ENCODE measurements around the gene RNF26. TPM values are rescaled to one million over a fixed set of nuclear protein-coding genes. Genes with fewer than 3 reads are reported as not detected.

Gene RNF26
- total RNA-seq, 4 donors from 2014 or later = 10.2 to 15.1 (median 11.7) TPM

- TF ChIP-seq, protein P1, sequence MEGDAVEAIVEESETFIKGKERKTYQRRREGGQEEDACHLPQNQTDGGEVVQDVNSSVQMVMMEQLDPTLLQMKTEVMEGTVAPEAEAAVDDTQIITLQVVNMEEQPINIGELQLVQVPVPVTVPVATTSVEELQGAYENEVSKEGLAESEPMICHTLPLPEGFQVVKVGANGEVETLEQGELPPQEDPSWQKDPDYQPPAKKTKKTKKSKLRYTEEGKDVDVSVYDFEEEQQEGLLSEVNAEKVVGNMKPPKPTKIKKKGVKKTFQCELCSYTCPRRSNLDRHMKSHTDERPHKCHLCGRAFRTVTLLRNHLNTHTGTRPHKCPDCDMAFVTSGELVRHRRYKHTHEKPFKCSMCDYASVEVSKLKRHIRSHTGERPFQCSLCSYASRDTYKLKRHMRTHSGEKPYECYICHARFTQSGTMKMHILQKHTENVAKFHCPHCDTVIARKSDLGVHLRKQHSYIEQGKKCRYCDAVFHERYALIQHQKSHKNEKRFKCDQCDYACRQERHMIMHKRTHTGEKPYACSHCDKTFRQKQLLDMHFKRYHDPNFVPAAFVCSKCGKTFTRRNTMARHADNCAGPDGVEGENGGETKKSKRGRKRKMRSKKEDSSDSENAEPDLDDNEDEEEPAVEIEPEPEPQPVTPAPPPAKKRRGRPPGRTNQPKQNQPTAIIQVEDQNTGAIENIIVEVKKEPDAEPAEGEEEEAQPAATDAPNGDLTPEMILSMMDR (IDR thresholded peaks at IDR 0.05; ENCODE audit: low read depth) = no peak
These were observed 32.6 kb downstream of the RNF26 start for GRCh38 chr11:119366690-119367620.

DNA sequence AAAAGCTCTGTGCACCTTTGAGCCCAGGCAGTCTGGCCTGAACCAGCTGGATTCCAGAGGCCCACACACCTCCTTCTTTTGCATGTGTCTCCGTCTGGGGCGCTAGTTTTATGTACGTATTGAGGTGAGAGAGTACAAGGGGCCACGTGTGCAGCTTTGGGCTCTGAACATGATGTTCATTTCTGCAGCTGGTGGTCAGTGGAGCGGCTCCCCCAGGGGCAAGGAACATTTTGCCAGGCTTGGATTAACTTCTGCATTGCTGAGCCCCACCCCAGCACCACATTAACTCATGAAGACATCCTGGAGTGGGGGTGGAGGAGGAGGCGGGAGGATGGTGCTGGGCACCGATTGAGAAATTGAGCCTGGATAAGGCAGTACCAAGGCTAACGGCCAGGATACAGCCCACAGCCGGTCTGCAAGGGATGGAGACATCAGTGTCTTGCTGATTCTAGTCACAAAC, 33.4 kb downstream of the RNF26 start:
- TF ChIP-seq, protein P1 (IDR thresholded peaks at IDR 0.05; ENCODE audit: low read depth) = no peak

DNA sequence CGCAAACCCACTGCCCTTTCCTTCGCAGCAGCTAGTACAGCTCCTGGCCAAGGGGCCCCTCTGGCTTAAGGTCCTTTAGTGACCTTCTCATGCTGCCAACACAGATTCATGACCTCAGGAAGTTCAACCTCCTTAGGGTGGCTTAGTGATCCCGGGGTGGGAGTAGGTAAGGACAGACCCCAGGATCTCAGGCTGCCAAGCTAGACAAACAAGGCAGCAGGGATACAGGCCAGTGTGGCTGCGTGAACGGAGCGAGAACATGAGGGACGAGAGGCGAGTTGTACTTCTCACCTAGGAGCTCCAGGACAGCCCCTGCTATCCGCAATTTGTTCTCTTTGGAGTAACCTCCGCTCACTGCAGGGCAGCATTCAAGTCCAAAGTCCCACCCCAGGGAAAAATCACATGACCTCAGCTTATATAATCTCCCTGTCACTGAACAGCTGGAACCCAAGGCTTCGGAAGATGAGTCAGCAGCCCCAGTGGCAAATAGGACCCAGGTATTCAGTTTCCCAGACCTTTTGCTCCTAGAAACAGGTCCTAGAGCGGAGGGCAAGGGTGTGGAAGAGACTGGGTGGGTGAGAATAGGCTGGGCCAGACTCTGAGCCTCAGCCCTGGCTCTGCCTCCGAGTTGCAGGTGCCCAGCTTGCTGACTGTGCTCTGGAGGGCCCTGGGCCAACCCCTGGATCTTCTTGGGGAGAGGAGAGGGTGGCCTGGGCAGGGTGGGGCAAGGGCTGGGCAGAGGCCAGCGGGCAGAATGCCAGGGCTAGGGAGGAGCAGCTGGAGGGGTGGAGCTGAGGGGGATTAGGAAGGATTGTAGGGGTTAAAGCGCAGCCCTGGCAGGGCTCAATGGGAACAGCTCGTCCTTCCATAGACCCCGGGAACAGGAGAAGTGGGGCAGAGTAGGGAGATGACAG, 34.1 kb downstream of the RNF26 start:
- TF ChIP-seq, protein P1 (IDR thresholded peaks at IDR 0.05; ENCODE audit: low read depth) = no peak

GRCh38 chr11:119369132-119369925, 35.0 kb downstream of the RNF26 start:
- TF ChIP-seq, protein P1 (IDR thresholded peaks at IDR 0.05; ENCODE audit: low read depth) = no peak

DNA sequence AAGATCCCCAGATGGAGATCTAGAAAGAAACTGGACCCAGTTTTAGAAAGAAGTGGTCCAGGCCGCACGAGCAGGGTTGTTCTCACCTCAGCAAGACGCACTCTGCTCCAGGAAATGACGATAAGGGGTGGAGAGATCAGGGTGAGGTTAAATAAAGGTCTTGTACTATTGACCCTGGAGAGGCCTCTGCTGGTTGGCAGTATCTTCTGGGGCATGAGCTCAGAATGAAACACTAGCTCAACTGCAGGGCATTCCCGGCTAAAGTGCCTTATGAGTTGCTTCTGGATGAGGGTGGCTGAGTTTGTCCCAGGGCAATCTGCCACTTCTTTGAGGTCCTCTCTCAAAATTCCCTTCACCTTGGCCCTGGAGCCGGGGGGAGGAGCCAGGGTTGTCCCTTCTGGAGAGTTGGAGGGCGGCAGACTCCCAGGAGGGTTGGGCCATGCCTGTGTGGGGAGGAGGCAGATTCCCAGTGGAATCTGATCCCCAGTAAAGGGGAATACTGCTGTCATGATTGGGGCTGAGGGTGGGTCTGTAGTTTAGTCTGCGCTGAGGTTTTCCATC, 36.2 kb downstream of the RNF26 start:
- TF ChIP-seq, protein P1 (IDR thresholded peaks at IDR 0.05; ENCODE audit: low read depth) = no peak

GRCh38 chr11:119371067-119371601, 36.8 kb downstream of the RNF26 start:
- TF ChIP-seq, protein P1 (IDR thresholded peaks at IDR 0.05; ENCODE audit: low read depth) = no peak
